GM12878 (cell line): ENCODE measurements around the gene PREP.

Source experiments
- HDAC2 ChIP-seq: fragments of 200-600 bp; sonication (generic); IDR thresholded peaks from 2 replicates; pipeline ENCODE4 v1.6.1; 2017
- MYC ChIP-seq: IDR thresholded peaks from 2 replicates; pipeline ENCODE4 v1.6.1; 2011; ENCODE audit warnings: mild to moderate bottlenecking, low read length, moderate library complexity, inconsistent platforms; ENCODE audit not compliant: insufficient read depth, insufficient replicate concordance, insufficient read length, severe bottlenecking

DNA sequence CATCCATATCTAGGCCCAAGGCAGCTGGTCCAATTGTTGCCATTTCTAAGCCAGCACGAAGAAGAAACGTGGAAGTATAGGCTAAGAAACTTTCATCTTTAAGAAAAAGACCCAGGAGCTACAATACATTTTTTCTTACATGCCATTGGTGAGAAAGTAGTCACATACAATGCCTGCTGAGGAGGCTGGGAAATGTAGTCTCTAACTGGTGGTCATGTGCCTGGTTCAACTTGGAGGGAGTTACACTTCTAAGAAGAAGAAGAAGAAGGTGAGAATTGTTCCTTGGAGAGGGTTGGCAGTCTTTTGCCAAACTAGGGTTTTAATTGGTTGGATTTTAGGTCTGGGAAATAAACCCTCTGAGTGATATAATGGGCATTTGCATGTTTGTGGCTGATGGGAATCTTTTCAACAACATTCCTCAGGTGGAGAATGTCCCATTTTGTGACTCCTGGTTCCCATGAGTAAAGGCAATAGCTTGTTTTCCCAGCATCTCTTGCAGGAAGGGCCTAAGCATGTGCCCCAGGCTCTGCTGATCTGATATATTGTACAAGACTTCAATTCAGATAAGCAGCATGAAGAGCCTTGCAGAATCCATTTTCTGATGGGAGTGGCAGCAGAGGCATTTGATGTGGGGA, 47.0 kb upstream of the PREP start:
- TF ChIP-seq MYC, result no peak
- no peak for TF ChIP-seq HDAC2
